ENCODE data around the gene MYO1G. TPM values are rescaled to one million over a fixed set of nuclear protein-coding genes. Genes with fewer than 3 reads are reported as not detected.

Gene MYO1G
- total RNA-seq, 1 experiment from 2014 or later, result 0.17 TPM

DNA sequence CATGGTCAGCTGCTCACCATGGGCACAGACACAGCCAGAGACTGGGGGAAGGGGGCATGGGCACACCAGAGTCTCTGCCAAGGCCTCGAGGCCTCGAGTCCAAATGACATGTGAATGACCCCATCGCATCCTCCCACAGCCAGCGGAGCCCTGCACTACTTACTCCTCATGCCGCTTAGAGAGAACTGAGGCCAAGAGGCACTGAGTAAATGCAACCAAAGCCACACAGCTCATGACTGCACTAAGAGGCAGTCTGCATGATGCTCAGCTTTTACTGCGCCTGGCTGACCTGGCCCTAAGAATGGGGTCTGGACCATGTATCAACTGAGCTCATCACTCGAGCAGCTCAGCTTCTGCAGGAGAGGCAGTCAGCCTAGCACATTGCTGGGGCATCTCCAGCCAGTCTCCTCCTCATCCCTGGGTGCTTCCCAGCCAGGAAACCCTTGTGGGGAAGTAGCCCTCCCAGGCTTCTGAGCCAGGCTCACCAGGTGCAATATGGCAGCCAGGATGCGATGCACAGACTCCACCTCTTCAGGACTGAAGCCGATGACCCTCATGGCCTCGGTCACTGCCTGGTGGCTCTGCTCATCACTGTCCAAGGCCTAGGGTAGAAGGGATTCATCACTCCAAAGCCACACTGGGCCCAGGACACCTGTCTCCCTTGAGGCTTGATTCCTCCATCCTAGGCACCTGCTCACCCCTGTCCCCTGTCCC lies 7.5 kb downstream of the MYO1G start:
- no peaks in the 10 kb centered on the region for H3K4me1 ChIP-seq (ENCODE audit: insufficient read depth, low read length, poor library complexity, severe bottlenecking)
- CTCF ChIA-PET, result no interaction called here
- intact Hi-C loops (cut with micrococcal nuclease; ENCODE audit: unreplicated experiment), result no loop called here
- no peak overlapping the region for H3K27ac ChIP-seq (ENCODE audit: low read depth, low read length, poor library complexity, severe bottlenecking)
- no peaks in the 10 kb centered on the region for H3K9me3 ChIP-seq (ENCODE audit: low read depth, low read length, poor library complexity, severe bottlenecking)
- POLR2A ChIA-PET (ENCODE audit: low non-redundant PET), result no interaction called here
- no TSS peak for BruUV-seq (replicated peaks)
- no peaks in the 10 kb centered on the region for H3K27me3 ChIP-seq (replicated peaks; ENCODE audit: insufficient read depth, low read depth, low read length, poor library complexity)
- DNase-seq (ENCODE audit: low spot score), result no peak
- TF ChIP-seq EZH2 (IDR thresholded peaks at IDR 0.05; ENCODE audit: borderline replicate concordance, low read depth, low read length, poor library complexity, severe bottlenecking), result no peak
- TF ChIP-seq, protein P1, sequence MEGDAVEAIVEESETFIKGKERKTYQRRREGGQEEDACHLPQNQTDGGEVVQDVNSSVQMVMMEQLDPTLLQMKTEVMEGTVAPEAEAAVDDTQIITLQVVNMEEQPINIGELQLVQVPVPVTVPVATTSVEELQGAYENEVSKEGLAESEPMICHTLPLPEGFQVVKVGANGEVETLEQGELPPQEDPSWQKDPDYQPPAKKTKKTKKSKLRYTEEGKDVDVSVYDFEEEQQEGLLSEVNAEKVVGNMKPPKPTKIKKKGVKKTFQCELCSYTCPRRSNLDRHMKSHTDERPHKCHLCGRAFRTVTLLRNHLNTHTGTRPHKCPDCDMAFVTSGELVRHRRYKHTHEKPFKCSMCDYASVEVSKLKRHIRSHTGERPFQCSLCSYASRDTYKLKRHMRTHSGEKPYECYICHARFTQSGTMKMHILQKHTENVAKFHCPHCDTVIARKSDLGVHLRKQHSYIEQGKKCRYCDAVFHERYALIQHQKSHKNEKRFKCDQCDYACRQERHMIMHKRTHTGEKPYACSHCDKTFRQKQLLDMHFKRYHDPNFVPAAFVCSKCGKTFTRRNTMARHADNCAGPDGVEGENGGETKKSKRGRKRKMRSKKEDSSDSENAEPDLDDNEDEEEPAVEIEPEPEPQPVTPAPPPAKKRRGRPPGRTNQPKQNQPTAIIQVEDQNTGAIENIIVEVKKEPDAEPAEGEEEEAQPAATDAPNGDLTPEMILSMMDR (conservative IDR thresholded peaks at IDR 0.05; ENCODE audit: low read depth, low read length), result no peak
- H3K36me3 ChIP-seq (ENCODE audit: insufficient read depth, low read length, poor library complexity, severe bottlenecking), result no peaks in the 10 kb centered on the region
- H3K4me3 ChIP-seq (ENCODE audit: low read depth, low read length, poor library complexity, severe bottlenecking), result no peak overlapping the region

DNA sequence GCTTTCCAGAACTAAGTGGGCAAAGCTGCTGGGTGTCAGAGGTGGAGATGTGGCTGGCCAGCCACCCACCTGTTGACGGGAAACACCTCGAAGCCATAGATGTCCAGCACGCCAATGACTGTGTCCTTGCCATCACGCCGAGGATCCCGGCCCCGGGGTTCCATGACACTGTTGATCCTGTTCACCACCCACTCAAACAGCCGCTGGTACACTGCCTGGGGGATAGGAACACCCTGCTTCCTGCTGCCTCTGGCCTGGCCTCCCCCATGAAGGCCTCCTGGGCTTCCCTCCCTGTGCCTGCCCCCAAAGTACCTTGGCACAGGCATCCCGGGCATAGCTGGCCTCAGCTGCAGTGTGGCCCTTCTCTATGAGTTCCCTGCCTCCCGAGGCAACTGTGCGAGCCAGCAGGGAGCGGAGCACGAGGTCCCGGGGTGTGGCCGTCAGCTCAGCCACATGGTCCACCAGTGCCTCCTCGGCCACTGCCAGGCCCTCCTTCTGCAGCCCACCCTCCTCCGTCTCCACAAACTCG lies 8.2 kb downstream of the MYO1G start:
- TF ChIP-seq EZH2 (IDR thresholded peaks at IDR 0.05; ENCODE audit: borderline replicate concordance, low read depth, low read length, poor library complexity, severe bottlenecking), result no peak
- TF ChIP-seq, protein P1 (conservative IDR thresholded peaks at IDR 0.05; ENCODE audit: low read depth, low read length), result no peak
- intact Hi-C loops (cut with micrococcal nuclease; ENCODE audit: unreplicated experiment), result no loop called here
- Histone ChIP-seq H3K27me3 (replicated peaks; ENCODE audit: insufficient read depth, low read depth, low read length, poor library complexity) (no peaks in the 10 kb centered on the region), H3K36me3 (ENCODE audit: insufficient read depth, low read length, poor library complexity, severe bottlenecking) (no peaks in the 10 kb centered on the region), H3K4me3 (ENCODE audit: low read depth, low read length, poor library complexity, severe bottlenecking) (no peak overlapping the region), H3K27ac (ENCODE audit: low read depth, low read length, poor library complexity, severe bottlenecking) (no peak overlapping the region), H3K4me1 (ENCODE audit: insufficient read depth, low read length, poor library complexity, severe bottlenecking) (no peaks in the 10 kb centered on the region), H3K9me3 (ENCODE audit: low read depth, low read length, poor library complexity, severe bottlenecking) (no peaks in the 10 kb centered on the region)
- BruUV-seq (replicated peaks), result no TSS peak
- DNase-seq (ENCODE audit: low spot score), result no peak
- ChIA-PET POLR2A (ENCODE audit: low non-redundant PET) (no interaction called here), CTCF (no interaction called here)

DNA sequence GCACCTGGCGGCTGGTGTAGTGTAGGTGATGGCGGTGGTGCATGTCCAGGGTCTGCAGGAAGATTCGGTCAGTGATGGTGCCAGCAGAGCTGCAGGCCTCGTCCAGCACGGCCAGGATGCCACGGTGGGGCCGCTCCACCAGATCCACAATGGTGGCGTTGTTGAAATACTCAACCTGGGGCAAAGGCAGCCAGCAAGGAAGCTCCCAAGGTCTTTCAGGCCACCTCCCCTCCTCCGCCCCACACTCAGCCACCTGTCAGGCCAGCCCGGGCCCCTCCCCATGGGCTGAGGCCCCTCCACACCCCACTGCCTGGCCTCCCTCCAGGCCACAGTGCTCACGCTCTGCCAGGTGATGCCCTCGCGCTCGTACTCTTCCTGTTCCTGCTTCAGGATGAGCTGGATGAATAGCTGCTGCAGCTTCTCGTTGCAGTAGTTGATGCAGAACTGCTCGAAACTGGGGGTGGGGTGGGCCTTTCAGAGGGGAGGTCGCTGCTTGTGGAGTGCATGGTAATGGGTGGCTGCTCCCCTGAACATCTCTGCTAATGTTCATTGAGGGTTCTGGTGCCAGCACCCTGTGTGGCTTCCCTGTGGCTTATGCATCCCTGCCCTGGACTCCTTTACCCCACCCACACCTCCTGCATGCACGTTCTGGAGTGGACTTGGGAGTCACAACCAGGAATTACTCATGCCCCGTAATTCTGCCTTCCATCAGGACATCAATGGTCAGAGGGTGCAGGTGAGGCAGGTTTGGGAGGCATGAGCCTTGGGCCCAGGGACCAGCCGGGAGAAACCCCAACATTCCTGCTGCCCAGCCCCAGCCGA lies 8.9 kb downstream of the MYO1G start:
- H3K9me3 ChIP-seq (ENCODE audit: low read depth, low read length, poor library complexity, severe bottlenecking), result no peaks in the 10 kb centered on the region
- intact Hi-C loops (cut with micrococcal nuclease; ENCODE audit: unreplicated experiment), result no loop called here
- ChIA-PET POLR2A (ENCODE audit: low non-redundant PET) (interaction anchor here (0.5 kb wide), 1 partner anchor 1318 kb away, joined by 3 read pairs; no protein-coding TSS in a partner anchor), CTCF (no interaction called here)
- H3K4me3 ChIP-seq (ENCODE audit: low read depth, low read length, poor library complexity, severe bottlenecking), result no peak overlapping the region
- no peaks in the 10 kb centered on the region for H3K27me3 ChIP-seq (replicated peaks; ENCODE audit: insufficient read depth, low read depth, low read length, poor library complexity)
- TF ChIP-seq, protein P1 (conservative IDR thresholded peaks at IDR 0.05; ENCODE audit: low read depth, low read length), result no peak
- TF ChIP-seq EZH2 (IDR thresholded peaks at IDR 0.05; ENCODE audit: borderline replicate concordance, low read depth, low read length, poor library complexity, severe bottlenecking), result no peak
- no peak for DNase-seq (ENCODE audit: low spot score)
- H3K27ac ChIP-seq (ENCODE audit: low read depth, low read length, poor library complexity, severe bottlenecking), result no peak overlapping the region
- H3K4me1 ChIP-seq (ENCODE audit: insufficient read depth, low read length, poor library complexity, severe bottlenecking), result no peaks in the 10 kb centered on the region
- BruUV-seq (replicated peaks), result no TSS peak
- no peaks in the 10 kb centered on the region for H3K36me3 ChIP-seq (ENCODE audit: insufficient read depth, low read length, poor library complexity, severe bottlenecking)
